Loucy (cell line): Measurements from ENCODE around the gene CIB2.

ENCODE experiments used
- CTCF ChIP-seq: fragments of 200-600 bp; sonication (generic); conservative IDR thresholded peaks from 2 replicates; pipeline ENCODE4 v1.5.1; 2014; ENCODE audit warnings: mild to moderate bottlenecking, antibody characterized with exemption, low read length
- EZH2phosphoT487 ChIP-seq: fragments of 200-600 bp; IDR thresholded peaks from 2 replicates; pipeline ENCODE4 v1.6.1; 2018; ENCODE audit warnings: antibody characterized with exemption, mild to moderate bottlenecking, moderate library complexity, borderline replicate concordance

- TF ChIP-seq CTCF, result no peak
- no peak for TF ChIP-seq EZH2phosphoT487
Measured at GRCh38 chr15:78070049-78070700, 61.1 kb downstream of the CIB2 start.
